ENCODE measurements around the gene TMEM51.

Gene TMEM51

DNA sequence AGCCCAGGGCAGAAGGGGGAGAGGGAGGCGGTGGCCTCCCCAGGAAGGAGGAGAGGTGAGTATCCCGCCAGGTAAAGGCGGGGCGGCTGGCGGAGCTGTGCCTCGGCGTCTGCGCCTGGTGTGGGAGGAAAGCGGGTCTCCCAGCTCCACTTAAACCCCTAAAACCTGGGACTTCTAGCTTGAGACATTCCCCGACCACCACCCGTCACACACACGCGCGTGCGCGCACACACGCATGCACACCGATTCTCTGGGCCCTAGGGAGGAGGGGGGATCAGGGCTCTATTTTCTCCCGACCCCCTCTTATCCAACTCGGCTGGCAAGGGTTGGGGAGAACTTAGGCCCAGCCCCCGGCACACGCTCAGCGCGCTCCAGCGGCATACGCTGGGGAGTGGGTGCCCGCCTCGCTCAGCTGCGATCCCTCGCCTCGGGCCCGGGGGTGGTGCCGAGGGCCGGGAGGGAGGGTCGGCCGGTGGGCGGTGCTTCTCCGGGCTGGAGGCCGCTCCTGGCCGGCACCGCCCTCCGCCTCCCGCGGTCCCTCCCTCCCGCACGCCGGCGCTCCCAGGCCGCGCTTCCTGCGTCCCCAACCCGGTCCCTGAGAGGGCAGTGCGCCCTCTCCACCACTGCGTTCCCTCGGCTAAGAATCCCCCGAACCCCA lies at the start of gene TMEM51:
TSS of gene TMEM51 (plus strand) at position 564 of the 658 bp plus-strand sequence. CDS start 61,341 bp downstream, outside the sequence.
- no peak for DNase-seq

DNA sequence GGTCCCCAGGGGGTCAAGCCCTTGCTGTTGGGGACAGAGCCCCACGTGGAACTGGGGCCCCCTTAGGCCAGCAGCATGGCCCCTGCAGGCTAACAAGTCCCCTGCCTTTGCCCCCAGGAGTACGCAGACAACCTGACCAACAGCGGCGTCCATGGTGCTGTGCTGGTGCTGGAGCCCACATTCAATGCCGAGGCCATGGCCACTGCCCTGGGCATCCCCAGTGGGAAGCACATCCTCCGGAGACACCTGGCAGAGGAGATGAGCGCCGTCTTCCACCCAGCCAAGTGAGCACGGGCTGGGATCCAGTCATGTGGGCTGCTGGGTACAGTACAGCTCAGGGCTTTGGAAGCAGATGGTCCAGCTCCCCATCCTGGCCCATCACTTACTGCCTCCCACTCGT lies 49.6 kb upstream of the TMEM51 start:
- DNase-seq = no peak

GRCh38 chr1:15104768-15105167 lies 48.8 kb upstream of the TMEM51 start:
- no peak for DNase-seq

DNA sequence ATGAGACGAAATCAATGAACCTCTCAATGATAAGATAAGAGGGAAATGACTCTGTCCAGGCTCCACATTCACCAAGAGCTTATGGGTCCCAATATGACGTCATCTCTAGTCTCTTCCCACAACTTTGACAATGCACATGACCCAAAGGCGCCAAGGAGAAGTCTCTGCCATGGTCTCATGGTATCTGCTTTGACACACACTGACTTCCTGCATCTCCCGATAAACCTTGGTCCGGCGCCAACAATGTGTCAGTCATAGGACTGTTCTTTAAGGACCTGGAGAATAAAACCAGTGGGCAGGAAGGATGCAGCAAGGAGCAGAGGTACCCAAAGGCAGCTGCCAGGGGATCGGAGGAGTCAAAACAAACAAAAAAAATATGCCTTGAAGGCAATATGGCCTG lies 46.9 kb upstream of the TMEM51 start:
- DNase-seq = no peak

DNA sequence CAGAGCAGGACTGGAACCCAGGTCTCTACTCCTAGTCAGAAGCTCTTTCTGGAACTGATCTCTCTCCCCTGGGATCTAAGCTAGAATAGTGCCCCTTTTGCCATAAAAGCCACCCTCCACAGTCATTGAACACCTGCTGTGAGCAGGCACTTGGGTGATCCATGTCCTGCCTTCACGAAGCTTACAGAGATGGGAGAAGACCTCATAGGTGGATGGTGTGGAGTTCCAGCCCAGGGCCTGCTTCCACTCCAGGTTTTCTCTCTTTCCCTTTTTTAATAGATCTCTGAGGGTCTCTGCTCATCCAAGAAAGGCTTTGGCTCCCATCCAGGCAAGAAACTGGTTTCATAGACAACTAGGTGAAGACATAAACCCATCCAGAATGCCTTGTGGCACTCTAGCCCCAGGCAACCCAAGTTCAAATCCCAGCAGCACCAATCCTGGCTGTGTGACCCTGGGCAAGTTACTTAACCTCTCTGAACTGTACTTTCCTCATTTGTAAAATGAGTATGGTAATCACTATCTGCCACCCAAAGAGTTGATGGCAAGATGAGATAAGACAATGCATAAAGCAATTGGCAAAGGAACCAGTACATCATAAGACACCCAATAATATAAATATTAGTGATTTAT lies 46.4 kb upstream of the TMEM51 start:
- no peak for DNase-seq

GRCh38 chr1:15107911-15108310 lies 45.6 kb upstream of the TMEM51 start:
- no peak for DNase-seq

- no peak for DNase-seq
These were observed 43.2 kb upstream of the TMEM51 start for GRCh38 chr1:15110128-15110866.

GRCh38 chr1:15110867-15111230 lies 42.7 kb upstream of the TMEM51 start:
- no peak for DNase-seq

DNA sequence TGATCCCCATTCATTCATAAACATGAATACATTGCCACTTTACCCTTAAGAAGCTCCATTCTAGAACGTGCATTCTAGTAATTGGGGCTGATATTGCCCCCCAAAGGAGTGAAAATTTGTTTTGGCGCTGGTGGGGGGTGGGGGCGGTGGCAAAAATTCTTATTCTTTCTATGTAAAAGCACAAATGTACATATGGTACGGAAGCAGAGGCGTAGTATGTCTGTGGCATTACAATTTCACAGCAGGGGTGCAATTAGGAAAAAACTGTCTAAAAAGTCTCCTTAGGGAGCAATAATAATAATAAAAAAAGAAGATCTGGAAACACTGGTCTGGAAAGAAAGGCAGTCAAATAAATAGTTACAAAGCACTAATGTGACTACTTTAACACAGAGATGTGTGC lies 40.4 kb upstream of the TMEM51 start:
- DNase-seq = no peak

- DNase-seq = no peak
These were observed 38.7 kb upstream of the TMEM51 start for GRCh38 chr1:15114884-15115283.

DNA sequence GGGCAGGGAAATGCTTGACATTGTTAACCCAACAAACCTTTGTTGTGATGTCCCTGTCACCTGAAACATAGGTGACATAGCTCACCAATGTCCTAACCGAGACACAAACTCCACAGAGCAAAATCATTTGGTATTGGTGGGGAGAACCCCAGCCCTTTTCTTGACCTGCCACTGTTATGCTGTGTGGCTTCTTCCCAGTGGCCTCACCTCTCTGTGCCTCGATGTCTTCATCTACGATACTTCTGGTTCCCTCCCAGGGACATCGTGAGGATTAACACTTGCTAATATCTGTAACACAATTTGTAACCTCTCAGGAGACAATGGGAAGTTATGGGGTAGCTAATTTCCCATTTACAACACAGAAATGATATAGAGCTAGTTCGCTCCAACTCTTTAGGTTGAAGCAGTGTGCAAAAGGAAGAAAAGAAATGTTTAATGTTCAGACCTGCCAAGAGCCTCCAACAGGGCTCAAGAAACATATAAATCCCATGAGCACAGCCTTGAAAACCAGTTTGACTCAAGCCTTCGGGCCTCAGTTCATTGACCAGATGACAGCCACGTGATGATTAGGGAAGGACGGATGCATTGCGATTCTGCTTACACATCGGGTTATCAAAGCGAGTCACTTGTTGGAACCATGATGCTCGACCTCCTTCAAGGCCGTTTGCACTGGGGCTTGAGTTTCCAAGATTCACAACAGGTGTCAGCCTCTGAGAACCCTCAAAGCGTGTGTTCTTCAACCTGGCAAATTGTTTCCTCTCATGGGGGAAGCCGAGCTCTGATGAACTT lies 37.8 kb upstream of the TMEM51 start:
- no peak for DNase-seq

GRCh38 chr1:15116966-15117365 lies 36.6 kb upstream of the TMEM51 start:
- DNase-seq = no peak

- DNase-seq = no peak
These were observed 35.7 kb upstream of the TMEM51 start for GRCh38 chr1:15117671-15118325.

DNA sequence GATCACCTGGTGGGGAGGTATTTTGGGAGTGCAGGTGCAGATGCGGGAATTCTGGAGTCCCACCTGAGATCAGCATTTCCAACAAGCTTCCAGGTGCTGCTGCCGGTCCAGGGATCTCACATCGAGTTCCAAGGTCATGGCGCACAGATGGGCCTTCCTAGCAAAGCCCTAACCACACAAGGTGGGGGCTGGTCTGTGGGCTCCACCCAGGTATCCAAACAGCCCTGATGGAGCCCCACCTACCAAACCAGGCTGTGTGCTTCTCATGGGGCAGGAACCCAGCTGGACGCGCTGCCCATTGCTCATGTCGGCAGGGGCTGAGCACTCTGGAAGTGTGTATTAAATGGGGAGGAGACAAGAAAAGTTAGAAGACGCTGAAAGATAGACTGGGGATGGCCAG lies 35.0 kb upstream of the TMEM51 start:
- DNase-seq = no peak

DNA sequence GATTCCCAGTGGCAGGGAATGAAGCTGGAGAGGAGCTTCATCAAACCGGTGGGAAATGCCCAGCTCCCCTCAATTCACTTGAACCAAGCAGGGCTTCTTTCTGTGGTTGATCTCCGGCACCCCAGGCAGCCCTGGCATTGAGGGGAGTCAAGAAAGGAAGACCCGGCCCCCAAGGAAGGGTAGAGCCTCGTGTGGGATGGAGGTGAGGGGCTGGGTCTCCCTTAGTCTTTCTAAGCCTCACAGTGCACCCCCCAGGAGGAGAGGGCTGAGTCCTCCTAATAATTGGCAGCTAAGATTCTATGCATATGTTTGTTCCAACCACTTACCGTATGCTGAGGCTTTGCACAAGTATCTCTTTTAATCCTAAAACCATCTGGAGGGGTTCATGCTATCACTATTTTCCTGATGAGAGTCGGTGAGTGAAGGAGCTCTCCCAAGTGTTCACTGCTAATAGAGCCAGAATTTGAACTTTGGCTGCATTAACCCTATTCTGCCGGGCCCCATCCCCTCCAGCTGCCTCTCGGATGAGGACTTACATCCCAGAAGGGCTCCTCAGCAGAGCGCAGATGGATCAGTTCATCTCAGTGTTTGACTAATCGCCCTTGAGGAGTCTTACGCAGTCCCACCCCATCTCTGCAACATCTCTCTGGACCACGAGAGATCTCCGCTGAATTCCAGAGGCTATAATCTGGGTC lies 33.1 kb upstream of the TMEM51 start:
- no peak for DNase-seq

DNA sequence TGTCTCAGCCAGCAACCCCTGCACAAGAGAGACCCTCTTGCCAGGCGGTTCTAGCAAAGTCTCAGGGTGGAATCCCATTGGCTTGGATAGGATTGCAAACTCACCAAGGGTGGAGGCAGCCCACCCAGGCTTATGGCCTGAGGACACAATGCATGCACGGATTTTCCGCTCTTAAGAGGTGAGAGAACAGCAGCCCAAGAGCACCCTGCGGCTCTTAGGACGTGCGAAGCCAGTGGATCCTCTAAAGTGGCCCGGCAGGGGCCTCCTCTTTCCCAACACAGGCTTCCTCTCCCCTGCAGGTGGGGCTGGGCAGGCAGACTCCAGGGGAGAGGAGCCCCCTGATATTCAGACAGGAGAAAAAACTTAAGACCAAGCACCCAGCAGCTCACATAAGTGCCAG lies 31.2 kb upstream of the TMEM51 start:
- DNase-seq = no peak

DNA sequence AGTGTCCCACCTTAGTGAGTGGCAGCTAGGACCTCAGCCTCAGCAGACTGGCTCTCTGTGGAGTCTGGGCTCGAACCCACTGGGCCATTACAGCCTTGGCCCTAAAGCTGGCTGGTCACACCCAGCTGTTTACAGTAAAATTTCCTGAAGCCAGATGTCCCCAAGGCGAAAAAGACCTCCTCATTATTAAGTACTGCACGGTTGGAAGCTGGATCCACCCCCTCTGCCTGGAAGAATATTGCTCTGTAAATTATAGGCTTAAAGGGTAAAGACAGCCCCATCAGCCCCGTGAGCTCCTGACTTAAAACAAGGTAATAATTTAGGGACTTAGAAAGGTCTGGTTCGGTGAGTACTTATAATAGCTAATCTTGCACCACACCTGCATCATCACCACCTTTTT lies 30.3 kb upstream of the TMEM51 start:
- no peak for DNase-seq

DNA sequence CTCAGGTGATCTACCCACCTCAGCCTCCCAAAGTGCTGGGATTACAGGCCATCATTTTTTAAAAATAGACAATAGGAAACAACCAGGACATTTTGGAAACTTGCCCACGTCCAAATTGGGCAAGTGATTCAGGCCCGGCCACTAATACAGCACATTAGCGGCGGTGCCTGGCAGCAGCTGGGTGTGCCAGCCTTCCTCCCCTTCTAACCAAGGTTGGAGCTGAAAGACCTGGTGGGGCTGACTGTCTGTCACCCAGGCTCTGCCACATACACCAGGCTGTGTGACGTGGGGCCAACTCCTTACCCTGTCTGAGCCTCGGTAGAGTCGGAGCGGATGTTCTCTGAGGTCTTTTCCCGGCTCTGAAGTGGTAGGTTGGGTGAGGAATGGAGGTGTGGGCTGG lies 29.6 kb upstream of the TMEM51 start:
- DNase-seq = no peak

- no peak for DNase-seq
These were observed 29.0 kb upstream of the TMEM51 start for GRCh38 chr1:15124362-15125100.

DNA sequence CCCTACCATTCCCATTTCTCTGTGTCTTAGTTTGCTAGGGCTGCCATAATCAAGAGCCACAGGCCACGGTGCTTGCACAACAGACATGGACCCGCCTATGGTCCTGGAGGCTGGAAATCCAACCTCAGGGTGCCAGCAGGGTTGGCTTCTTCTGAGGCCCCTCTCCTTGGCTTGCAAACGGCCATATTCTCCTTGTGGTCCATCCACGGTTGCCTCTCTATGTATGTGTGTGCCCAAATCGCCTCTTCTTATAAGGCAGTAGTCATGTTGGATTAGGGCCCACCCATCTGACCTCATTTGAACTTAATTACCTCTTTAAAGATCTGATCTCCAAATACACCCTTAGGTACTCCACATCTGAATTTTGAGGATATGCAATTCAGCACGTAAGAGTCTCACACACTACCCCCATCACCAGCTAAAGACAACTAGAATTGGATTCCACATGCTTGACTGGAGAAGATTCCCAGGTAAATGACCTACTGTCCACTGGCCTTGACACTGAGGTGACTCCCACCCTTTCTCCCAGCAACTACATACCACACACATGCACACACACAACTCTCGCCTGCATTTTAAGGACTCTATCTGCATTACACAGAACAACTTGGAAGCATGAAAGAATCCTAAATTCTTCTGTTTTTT lies 28.3 kb upstream of the TMEM51 start:
- DNase-seq = no peak

GRCh38 chr1:15128077-15128476 lies 25.5 kb upstream of the TMEM51 start:
- no peak for DNase-seq

Data from activated CD4-positive, alpha-beta T cell treated with anti-CD3 and anti-CD28 coated beads, Interleukin-2, amount 50 U/mL, for 16 hours (primary cell).